GM18508 (cell line): Measurements from ENCODE around the gene TOM1.
"Not testable (repeated sequence)": the region's sequence is repeated elsewhere in the genome, so short reads cannot be mapped to it uniquely, and the experiment has no call there.

Source experiments
- ATAC-seq: cut with Tn5 transposase; IDR thresholded peaks from one replicate; pipeline ENCODE4 v1.9.1; 2021; ENCODE audit warnings: moderate number of reproducible peaks; ENCODE audit not compliant: insufficient read depth, unreplicated experiment

The TOM1 gene

DNA sequence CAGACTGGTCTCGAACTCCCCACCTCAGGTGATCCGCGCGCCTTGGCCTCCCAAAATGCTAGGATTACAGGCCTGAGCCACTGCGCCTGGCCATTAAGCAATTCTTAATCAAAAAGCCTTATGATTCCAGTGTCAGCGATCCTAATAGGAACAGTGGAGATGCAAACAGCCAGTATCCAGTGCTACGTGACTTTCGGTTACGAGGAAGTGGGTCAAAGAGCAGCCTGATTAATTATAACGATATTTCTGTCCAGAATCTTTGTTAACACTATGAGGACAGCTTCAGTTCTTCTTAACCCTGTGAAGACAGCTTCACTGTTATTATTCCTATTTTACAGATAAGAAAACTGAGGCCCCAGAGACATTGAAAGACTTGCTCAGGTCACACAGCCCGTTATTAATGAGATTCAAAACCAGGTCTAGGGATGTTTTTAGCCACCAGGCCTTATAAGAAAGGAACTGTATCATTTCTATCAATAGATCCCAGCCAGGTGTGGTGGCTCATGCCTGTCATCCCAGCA is 63.9 kb downstream of the TOM1 start:
- no peak for ATAC-seq

- ATAC-seq = not testable (repeated sequence)
Measured at GRCh38 chr22:35364230-35364629, 64.5 kb downstream of the TOM1 start.

GRCh38 chr22:35367331-35367886 is 67.7 kb downstream of the TOM1 start:
- ATAC-seq = no peak

DNA sequence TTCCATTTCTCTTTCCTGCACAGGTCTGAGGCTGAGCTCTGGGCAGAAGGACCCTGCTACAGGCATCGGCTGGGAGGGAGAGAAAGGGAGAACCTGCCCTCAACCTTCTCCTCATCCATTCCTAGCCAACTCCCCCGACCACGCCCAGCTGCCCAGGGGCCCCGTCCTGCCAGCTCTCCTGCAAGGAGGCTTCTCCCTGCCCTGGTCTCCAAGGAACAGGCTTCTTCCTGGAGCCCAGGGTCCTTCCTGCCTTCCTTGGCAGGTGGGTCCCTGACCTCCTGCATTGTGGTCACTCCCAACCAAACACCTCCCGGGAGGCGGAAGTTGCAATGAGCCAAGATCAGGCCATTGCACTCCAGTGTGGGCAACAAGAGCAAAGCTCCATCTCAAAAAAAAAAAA is 68.7 kb downstream of the TOM1 start:
- no peak for ATAC-seq

DNA sequence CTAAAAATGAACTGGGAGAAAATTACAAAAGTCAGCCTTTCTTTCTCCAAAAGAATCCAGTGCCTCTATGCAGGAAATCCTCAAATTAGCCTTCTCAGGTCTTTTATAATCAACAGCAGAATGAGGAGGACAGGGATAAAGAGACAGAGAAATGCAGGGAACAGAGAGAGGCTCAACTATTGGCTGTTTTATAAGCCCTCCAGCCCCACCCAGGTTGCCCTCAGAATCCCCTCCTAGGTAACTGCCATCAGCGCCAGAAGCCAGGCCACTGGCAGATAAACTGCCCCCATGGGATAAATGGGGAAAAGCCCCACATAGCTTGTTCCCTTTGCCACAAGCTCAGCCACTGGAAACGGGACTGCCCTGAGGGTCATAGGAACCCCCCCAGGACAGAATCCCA is 70.3 kb downstream of the TOM1 start:
- no peak for ATAC-seq

DNA sequence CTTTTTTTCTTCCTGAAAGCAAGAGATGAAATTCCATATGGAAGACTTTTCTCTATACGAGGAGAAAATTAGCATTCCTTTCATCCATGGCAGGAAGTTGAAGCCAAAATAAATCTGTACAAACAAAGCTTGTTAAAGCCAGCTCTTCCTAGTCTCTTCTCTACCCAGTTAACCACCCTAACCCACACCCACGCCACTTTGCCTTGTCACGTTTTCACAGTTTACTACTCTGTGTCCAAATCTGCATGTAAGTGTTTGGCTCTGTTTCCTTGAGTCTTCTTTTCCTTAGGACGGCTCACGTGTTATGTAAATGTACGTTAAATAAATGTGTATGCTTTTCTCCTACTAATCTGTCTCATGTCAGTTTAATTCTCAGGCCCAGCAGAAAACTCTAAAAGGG is 74.1 kb downstream of the TOM1 start:
- ATAC-seq = no peak

- no peak for ATAC-seq
Measured at GRCh38 chr22:35375031-35375430, 75.3 kb downstream of the TOM1 start.

DNA sequence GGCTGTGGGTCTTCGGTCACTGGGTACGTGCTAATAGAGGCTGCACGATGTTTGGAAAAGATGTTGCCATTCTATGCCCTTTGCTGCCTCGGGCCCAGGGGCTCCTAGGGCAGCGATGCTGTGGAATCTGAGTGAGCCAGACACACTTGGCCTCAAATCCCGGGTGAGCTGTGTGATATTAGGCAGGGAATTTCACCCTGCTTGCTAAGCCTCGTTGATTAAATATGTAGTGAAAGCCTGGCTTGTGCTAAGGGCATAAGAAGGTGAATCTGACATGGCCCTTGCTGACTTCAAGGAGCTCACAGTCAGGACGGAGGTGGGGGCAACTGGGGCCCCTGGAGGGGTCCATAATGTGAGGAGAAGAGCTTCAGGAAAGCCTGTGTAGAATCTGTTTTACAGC is 75.8 kb downstream of the TOM1 start:
- no peak for ATAC-seq

GRCh38 chr22:35376728-35377472 is 77.2 kb downstream of the TOM1 start:
- ATAC-seq = no peak

DNA sequence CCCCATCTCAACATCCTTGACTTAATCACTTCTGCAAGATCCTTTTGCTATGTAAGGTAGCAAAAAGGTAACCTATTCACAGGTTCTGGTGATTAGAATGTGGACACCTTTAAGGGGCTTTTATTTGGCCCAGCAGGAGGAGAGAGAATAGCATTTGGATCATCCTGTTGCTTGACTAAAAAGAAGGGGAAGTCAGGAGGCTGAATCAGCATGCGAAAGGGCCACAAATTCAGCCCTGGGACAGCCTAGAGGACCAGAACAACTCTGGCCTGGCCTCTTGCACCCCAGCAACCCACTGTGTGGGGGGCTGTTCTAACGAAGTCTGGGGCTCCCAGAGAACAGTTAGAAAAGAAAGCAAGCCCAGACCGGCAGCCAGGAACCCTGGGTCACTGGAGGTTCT is 78.0 kb downstream of the TOM1 start:
- ATAC-seq = no peak

GRCh38 chr22:35378621-35379020 is 78.9 kb downstream of the TOM1 start:
- ATAC-seq = no peak

DNA sequence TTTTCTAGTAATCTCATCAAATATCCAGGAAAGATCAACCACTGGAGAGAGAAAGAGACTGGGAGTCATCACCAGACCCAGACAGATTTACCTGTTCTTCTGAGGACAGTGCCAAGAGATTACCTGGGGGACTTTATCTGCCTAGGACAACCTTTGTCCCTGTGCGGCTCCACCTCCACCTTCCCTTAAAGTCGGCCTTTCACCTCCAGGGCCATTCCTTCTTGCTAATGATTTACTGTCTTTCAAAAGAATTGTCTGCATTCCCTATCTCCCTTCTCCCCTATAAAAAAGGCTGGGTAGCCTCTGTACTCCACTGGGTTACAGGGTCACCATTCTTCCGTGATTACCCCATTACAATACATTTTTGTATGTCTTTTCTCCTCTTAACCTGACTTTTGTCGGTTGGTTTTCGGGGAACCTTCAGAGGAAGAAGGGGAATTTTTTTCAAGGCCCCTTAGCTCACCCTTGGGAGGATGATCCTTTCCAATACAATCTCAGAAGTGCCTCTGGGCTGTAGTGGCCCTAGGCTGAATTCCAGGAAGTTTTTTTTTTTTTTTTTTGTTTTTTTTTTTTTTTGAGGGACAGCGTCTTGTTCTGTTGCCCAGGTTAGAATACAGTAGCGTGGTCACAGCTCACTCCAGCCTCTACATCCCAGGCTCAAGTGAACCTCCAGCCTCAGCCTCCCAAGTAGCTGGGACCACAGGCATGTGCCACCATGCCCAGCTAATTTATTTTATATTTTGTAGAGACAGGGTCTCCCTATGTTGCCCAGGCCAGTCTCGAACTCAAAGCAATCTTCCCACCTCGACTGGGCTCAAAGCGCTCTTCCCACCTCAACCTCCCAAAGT is 79.7 kb downstream of the TOM1 start:
- ATAC-seq = no peak

GRCh38 chr22:35380013-35380412 is 80.3 kb downstream of the TOM1 start:
- ATAC-seq = no peak

- ATAC-seq = no peak
Measured at GRCh38 chr22:35380537-35381423, 81.1 kb downstream of the TOM1 start, which contains the start of gene HMOX1. Gene HMOX1 (plus strand): TSS chr22:35381096. CDS start chr22:35381174, 78 bp downstream.

GRCh38 chr22:35381424-35382009 is 81.8 kb downstream of the TOM1 start:
- ATAC-seq = no peak

GRCh38 chr22:35383679-35384071 is 84.0 kb downstream of the TOM1 start:
- no peak for ATAC-seq

DNA sequence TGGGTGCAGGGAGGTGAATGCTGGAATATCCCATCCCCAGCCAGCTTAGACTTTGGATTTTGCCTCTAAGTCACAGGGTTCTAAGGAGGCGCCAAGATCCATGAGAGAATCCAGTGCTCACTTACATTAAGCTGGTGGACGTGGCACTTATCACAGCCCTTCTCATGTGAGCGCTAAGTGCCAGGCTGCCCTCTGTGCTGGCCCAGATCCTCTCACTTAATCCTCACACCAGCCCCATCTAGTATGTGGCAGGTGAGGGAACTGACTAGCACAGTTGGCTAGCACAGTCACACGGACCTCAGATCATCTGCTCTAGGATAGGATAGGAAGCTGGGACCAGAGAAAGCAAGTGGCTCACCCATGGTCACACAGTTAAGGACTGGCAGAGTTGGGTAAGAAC is 84.8 kb downstream of the TOM1 start:
- ATAC-seq = no peak

GRCh38 chr22:35384975-35385588 is 85.4 kb downstream of the TOM1 start:
- ATAC-seq = no peak

- no peak for ATAC-seq
Measured at GRCh38 chr22:35386670-35387288, 87.1 kb downstream of the TOM1 start.
